ENCODE results near the gene TAF1A.

TAF1A gene

DNA sequence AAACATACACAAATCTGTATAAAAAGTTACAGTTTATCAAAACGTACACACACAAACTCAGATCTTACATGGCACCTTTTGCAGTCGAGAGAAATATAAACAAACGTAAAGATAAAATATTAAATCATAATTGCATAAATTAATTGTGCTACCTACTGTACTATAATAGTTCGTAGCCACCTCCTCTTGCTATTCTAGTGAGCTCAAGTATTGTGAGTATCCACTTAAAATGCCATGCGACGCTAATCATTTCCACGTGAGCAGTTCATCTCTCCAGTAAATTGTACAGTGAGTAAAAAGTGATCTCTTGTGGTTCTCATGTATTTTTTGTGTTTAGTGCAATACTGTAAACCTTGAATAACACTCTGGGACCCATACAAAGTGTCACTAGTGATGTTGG is 34.5 kb upstream of the TAF1A start:
- DNase-seq (ENCODE audit: low read depth in 1 of 2, low spot score in 1 of 2): no peak
- no peaks in the 10 kb centered on the region for H3K27me3 ChIP-seq (ENCODE audit: insufficient read depth, poor library complexity, severe bottlenecking)
- no peak overlapping the region for H3K27ac ChIP-seq (replicated peaks)
- H3K4me3 ChIP-seq (replicated peaks; ENCODE audit: insufficient read depth, low read length): no peak overlapping the region
- TF ChIP-seq SPI1 (IDR thresholded peaks at IDR 0.05; ENCODE audit: borderline replicate concordance, low read depth) (no peak), POLR2AphosphoS5 (IDR thresholded peaks at IDR 0.05; ENCODE audit: low read depth) (no peak), GABPA (IDR thresholded peaks at IDR 0.05; ENCODE audit: low read depth) (no peak)
- TF ChIP-seq, protein P1, sequence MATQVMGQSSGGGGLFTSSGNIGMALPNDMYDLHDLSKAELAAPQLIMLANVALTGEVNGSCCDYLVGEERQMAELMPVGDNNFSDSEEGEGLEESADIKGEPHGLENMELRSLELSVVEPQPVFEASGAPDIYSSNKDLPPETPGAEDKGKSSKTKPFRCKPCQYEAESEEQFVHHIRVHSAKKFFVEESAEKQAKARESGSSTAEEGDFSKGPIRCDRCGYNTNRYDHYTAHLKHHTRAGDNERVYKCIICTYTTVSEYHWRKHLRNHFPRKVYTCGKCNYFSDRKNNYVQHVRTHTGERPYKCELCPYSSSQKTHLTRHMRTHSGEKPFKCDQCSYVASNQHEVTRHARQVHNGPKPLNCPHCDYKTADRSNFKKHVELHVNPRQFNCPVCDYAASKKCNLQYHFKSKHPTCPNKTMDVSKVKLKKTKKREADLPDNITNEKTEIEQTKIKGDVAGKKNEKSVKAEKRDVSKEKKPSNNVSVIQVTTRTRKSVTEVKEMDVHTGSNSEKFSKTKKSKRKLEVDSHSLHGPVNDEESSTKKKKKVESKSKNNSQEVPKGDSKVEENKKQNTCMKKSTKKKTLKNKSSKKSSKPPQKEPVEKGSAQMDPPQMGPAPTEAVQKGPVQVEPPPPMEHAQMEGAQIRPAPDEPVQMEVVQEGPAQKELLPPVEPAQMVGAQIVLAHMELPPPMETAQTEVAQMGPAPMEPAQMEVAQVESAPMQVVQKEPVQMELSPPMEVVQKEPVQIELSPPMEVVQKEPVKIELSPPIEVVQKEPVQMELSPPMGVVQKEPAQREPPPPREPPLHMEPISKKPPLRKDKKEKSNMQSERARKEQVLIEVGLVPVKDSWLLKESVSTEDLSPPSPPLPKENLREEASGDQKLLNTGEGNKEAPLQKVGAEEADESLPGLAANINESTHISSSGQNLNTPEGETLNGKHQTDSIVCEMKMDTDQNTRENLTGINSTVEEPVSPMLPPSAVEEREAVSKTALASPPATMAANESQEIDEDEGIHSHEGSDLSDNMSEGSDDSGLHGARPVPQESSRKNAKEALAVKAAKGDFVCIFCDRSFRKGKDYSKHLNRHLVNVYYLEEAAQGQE (IDR thresholded peaks at IDR 0.05; ENCODE audit: insufficient replicate concordance, low read depth): no peak
- TF ChIP-seq, protein P2, sequence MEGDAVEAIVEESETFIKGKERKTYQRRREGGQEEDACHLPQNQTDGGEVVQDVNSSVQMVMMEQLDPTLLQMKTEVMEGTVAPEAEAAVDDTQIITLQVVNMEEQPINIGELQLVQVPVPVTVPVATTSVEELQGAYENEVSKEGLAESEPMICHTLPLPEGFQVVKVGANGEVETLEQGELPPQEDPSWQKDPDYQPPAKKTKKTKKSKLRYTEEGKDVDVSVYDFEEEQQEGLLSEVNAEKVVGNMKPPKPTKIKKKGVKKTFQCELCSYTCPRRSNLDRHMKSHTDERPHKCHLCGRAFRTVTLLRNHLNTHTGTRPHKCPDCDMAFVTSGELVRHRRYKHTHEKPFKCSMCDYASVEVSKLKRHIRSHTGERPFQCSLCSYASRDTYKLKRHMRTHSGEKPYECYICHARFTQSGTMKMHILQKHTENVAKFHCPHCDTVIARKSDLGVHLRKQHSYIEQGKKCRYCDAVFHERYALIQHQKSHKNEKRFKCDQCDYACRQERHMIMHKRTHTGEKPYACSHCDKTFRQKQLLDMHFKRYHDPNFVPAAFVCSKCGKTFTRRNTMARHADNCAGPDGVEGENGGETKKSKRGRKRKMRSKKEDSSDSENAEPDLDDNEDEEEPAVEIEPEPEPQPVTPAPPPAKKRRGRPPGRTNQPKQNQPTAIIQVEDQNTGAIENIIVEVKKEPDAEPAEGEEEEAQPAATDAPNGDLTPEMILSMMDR (IDR thresholded peaks at IDR 0.05; ENCODE audit: insufficient read depth, low read length): no peak

DNA sequence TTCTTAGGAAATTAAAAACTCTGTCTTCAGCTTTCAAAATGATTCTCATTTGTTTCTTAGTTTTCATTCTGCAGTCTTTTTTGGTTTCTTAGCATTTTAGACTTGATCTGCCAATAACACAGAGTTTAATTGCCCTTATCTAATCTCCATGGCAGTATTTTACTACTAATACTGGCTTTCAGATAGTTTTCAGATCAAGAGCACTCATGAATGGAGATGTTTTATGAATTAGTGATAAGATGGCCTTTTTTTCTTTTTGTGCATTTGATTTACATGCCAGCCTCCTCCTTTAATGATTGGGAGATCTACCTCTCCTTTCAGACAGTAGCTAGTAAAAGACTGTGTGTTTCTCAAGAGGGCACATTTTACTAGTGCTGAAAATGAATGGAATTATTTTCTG is 33.7 kb upstream of the TAF1A start:
- TF ChIP-seq, protein P1 (IDR thresholded peaks at IDR 0.05; ENCODE audit: insufficient replicate concordance, low read depth): no peak
- TF ChIP-seq SPI1 (IDR thresholded peaks at IDR 0.05; ENCODE audit: borderline replicate concordance, low read depth) (no peak), GABPA (IDR thresholded peaks at IDR 0.05; ENCODE audit: low read depth) (no peak), POLR2AphosphoS5 (IDR thresholded peaks at IDR 0.05; ENCODE audit: low read depth) (no peak)
- TF ChIP-seq, protein P2 (IDR thresholded peaks at IDR 0.05; ENCODE audit: insufficient read depth, low read length): no peak
- no peak for DNase-seq (ENCODE audit: low read depth in 1 of 2, low spot score in 1 of 2)
- Histone ChIP-seq H3K27me3 (ENCODE audit: insufficient read depth, poor library complexity, severe bottlenecking) (no peaks in the 10 kb centered on the region), H3K4me3 (replicated peaks; ENCODE audit: insufficient read depth, low read length) (no peak overlapping the region), H3K27ac (replicated peaks) (no peak overlapping the region)

DNA sequence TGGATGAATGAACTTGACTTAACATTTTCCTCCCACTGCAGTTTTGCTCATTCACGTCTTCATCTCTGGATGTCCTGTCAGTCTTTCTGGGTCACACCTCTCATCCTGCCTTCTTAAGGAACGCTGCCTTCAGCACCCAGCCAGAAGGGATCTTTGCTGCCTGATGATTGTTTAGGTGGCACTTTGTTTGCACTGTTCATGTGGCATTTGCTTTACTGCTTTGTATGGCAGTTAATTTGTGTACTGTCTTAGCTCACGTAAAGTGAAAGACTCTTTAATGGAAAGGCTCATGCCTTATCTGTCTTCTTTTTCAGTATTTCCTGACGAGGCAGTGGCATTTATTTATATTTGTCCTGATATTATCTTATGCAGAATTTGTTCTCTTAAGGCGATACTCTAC is 33.0 kb upstream of the TAF1A start:
- no peak overlapping the region for H3K4me3 ChIP-seq (replicated peaks; ENCODE audit: insufficient read depth, low read length)
- no peak overlapping the region for H3K27ac ChIP-seq (replicated peaks)
- no peak for TF ChIP-seq GABPA (IDR thresholded peaks at IDR 0.05; ENCODE audit: low read depth)
- no peaks in the 10 kb centered on the region for H3K27me3 ChIP-seq (ENCODE audit: insufficient read depth, poor library complexity, severe bottlenecking)
- DNase-seq (ENCODE audit: low read depth in 1 of 2, low spot score in 1 of 2): no peak

DNA sequence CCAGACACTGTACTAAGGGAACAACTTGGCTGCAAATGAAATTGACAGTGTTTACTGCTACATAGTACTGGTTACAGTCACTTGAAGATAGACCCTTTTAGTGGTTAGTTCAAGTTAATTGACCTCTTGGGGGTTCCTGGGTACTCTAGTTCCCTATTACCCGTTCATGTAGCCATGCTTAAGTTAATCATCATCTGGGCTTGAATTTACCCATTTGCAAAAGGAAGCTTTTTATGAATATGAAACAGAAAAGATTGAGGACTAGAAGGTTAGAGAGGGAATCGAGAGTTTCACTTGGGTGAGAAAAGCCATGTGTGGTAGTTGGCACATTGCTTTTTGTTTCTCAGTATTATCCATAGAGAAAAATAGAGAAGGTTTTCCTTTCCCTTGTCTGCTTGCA is 30.8 kb upstream of the TAF1A start:
- TF ChIP-seq, protein P2 (IDR thresholded peaks at IDR 0.05; ENCODE audit: insufficient read depth, low read length): no peak
- TF ChIP-seq GABPA (IDR thresholded peaks at IDR 0.05; ENCODE audit: low read depth): no peak
- no peak for TF ChIP-seq SPI1 (IDR thresholded peaks at IDR 0.05; ENCODE audit: borderline replicate concordance, low read depth)
- TF ChIP-seq POLR2AphosphoS5 (IDR thresholded peaks at IDR 0.05; ENCODE audit: low read depth): no peak
- TF ChIP-seq, protein P1 (IDR thresholded peaks at IDR 0.05; ENCODE audit: insufficient replicate concordance, low read depth): no peak
- DNase-seq (ENCODE audit: low read depth in 1 of 2, low spot score in 1 of 2): no peak

More for the DNA sequence above, 30.8 kb upstream of the TAF1A start:
- no peak overlapping the region for H3K27ac ChIP-seq (replicated peaks)
- no peak overlapping the region for H3K4me3 ChIP-seq (replicated peaks; ENCODE audit: insufficient read depth, low read length)
- H3K27me3 ChIP-seq (ENCODE audit: insufficient read depth, poor library complexity, severe bottlenecking): no peaks in the 10 kb centered on the region
